H1 (cell line): ENCODE results near the gene PCP4L1. TPM values are rescaled to one million over a fixed set of nuclear protein-coding genes. Genes with fewer than 3 reads are reported as not detected.

Source experiments
- CBX8 ChIP-seq: fragments of 300-800, 300-1000 bp; sonication (generic); IDR thresholded peaks from 2 replicates; pipeline ENCODE4 v1.7.1; 2016; ENCODE audit warnings: low read depth, low read length, borderline replicate concordance
- CHD2 ChIP-seq: IDR thresholded peaks from 2 replicates; pipeline ENCODE4 v1.6.1; 2012; ENCODE audit warnings: low read length, improper control_type of control experiment
- HDAC2 ChIP-seq, 2 experiments: fragments of 300-600 bp in 1 of 2; sonication (generic) in 1 of 2; IDR thresholded peaks; 2 replicates each; pipeline ENCODE4 v1.6.1; 2011 to 2012; ENCODE audit warnings: low read depth in 2 of 2, low read length in 2 of 2, mild to moderate bottlenecking in 2 of 2, moderate library complexity in 2 of 2, borderline replicate concordance in 1 of 2, inconsistent platforms in 1 of 2
- MAFK ChIP-seq: IDR thresholded peaks from 2 replicates; pipeline ENCODE4 v1.6.1; 2012; ENCODE audit warnings: low read depth, mild to moderate bottlenecking, improper control_type of control experiment, low read length
- RFX5 ChIP-seq: IDR thresholded peaks from 2 replicates; pipeline ENCODE4 v1.6.1; 2011; ENCODE audit warnings: low read depth, low read length, improper control_type of control experiment, borderline replicate concordance
- SRF ChIP-seq: IDR thresholded peaks from 2 replicates; pipeline ENCODE4 v1.6.1; 2011; ENCODE audit warnings: mild to moderate bottlenecking, low read depth, low read length, moderate library complexity
- TBP ChIP-seq: IDR thresholded peaks from 2 replicates; pipeline ENCODE4 v1.6.1; 2011; ENCODE audit warnings: low read depth, low read length, improper control_type of control experiment
- polyA plus RNA-seq, 7 experiments: library from polyadenylated mRNA; depleted of rRNA in 3 of 7; stranded (reverse) in 5 of 7; unstranded in 2 of 7; fragments of >200 nt in 5 of 7; fragments of 200-250 nt in 2 of 7; gene quantifications; 1 replicate in 5 of 7; 2 replicates in 1 of 7; 4 replicates in 1 of 7; pipeline versions ENCODE4 v1.2.1 to v1.2.3, GENCODE V29; 2011 to 2013; ENCODE audit warnings: missing spikeins in 2 of 7, mixed read lengths in 2 of 7
- total RNA-seq: library from RNA; stranded (reverse); fragmentation: NEBNext Ultra II Directional; extraction: Animal tissue kit (Norgen Biotek cat#: 25700); gene quantifications from 2 replicates; pipeline ENCODE4 v1.2.1, GENCODE V29; 2021
- TF ChIP-seq, protein P1 (sequence below): IDR thresholded peaks from 2 replicates; pipeline ENCODE4 v1.6.1; 2011; ENCODE audit warnings: low read length, improper control_type of control experiment

Gene PCP4L1
- total and polyA plus RNA-seq, 2 of the 8 experiments (the other 6 are each of a cell fraction or from before 2014, with no cell fraction given) = 0.41 to 1.0 TPM

DNA sequence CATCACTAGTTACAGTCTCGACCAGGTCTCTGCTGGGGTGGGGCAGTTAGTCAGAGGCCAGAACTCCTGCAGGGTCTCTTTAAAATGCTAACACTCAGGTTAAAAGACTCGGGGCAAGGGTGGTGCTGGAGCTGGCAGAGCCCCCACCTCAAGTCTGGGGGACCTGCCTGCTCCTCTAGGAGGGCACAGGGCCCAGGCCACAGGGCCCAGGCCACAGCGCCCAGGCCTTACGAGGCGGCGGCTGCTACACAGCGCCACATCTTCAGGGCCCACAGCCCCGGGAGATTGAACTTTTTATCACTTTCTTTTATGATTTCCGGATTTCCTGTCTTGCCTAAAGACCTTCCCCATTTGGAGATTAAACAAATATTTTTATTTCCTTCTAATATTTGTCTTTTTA lies 40.8 kb downstream of the PCP4L1 start (continued):
- no peak for TF ChIP-seq MAFK
- no peak for TF ChIP-seq CHD2
- no peak for TF ChIP-seq HDAC2 (IDR thresholded peaks at IDR 0.05; ENCODE audit: borderline replicate concordance in 1 of 2, low read depth in 2 of 2, low read length in 2 of 2)
- TF ChIP-seq, protein P1, sequence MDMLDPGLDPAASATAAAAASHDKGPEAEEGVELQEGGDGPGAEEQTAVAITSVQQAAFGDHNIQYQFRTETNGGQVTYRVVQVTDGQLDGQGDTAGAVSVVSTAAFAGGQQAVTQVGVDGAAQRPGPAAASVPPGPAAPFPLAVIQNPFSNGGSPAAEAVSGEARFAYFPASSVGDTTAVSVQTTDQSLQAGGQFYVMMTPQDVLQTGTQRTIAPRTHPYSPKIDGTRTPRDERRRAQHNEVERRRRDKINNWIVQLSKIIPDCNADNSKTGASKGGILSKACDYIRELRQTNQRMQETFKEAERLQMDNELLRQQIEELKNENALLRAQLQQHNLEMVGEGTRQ = no peak
- TF ChIP-seq RFX5 = no peak
- TF ChIP-seq TBP = no peak
- TF ChIP-seq SRF = no peak
- no peak for TF ChIP-seq CBX8
